Endothelial cell of umbilical vein (primary cell): ENCODE results near the gene PDLIM1.

Source experiments
- EZH2 ChIP-seq: IDR thresholded peaks from 2 replicates; pipeline ENCODE4 v1.6.1; 2012; ENCODE audit warnings: borderline replicate concordance, low read depth, mild to moderate bottlenecking, moderate library complexity, low read length, inconsistent platforms; ENCODE audit not compliant: severe bottlenecking
- FOS ChIP-seq: IDR thresholded peaks from 2 replicates; pipeline ENCODE4 v1.6.1; 2011; ENCODE audit warnings: mild to moderate bottlenecking, low read length, moderate library complexity, borderline replicate concordance; ENCODE audit not compliant: insufficient read depth
- JUN ChIP-seq: IDR thresholded peaks from 2 replicates; pipeline ENCODE4 v1.6.1; 2011; ENCODE audit warnings: borderline replicate concordance, low read depth; ENCODE audit not compliant: insufficient read length, insufficient read depth
- POLR2A ChIP-seq: IDR thresholded peaks from 2 replicates; pipeline ENCODE4 v1.6.1; 2012; ENCODE audit warnings: low read depth, mild to moderate bottlenecking, control low read depth, low read length
- POLR2AphosphoS5 ChIP-seq: IDR thresholded peaks from 2 replicates; pipeline ENCODE4 v1.6.1; 2012; ENCODE audit warnings: low read depth, mild to moderate bottlenecking, control low read depth, low read length, moderate library complexity; ENCODE audit not compliant: insufficient read depth
- TF ChIP-seq, protein P1 (sequence below), 2 donors: IDR thresholded peaks; 1 replicate in 1 of 2; 2 replicates in 1 of 2; pipeline ENCODE4 v1.5.1; 2011; ENCODE audit warnings: low read length in 2 of 2, mild to moderate bottlenecking in 2 of 2, moderate library complexity in 2 of 2, control low read depth in 1 of 2, inconsistent platforms in 1 of 2, low read depth in 1 of 2; ENCODE audit not compliant: insufficient read depth in 1 of 2; ENCODE audit errors: extremely low read depth in 1 of 2

DNA sequence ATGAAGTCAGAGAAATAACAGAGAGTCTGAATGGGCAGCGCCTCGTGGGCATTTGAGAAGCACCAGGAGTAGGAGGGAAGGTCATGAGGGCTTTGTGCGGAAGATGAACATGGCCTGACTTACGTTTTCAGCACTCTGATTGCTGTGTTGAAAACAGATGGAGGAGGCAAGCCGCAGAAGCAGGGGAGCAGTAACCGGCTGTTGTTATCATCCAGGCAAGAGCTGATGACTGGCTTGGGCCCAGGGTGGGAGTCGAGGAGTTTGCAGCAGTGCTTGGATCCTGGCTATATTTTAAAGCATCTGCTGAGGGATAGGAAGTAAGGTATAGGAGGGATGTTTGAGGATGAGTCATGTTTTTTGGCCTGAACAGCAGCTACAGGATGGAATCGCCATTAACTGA, 12.7 kb upstream of the PDLIM1 start:
- TF ChIP-seq, protein P1, sequence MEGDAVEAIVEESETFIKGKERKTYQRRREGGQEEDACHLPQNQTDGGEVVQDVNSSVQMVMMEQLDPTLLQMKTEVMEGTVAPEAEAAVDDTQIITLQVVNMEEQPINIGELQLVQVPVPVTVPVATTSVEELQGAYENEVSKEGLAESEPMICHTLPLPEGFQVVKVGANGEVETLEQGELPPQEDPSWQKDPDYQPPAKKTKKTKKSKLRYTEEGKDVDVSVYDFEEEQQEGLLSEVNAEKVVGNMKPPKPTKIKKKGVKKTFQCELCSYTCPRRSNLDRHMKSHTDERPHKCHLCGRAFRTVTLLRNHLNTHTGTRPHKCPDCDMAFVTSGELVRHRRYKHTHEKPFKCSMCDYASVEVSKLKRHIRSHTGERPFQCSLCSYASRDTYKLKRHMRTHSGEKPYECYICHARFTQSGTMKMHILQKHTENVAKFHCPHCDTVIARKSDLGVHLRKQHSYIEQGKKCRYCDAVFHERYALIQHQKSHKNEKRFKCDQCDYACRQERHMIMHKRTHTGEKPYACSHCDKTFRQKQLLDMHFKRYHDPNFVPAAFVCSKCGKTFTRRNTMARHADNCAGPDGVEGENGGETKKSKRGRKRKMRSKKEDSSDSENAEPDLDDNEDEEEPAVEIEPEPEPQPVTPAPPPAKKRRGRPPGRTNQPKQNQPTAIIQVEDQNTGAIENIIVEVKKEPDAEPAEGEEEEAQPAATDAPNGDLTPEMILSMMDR (IDR thresholded peaks at IDR 0.05; ENCODE audit: extremely low read depth in 1 of 2, insufficient read depth in 1 of 2, low read depth in 1 of 2, low read length in 2 of 2) = no peak
- TF ChIP-seq EZH2 (no peak), POLR2A (no peak), POLR2AphosphoS5 (no peak), JUN (peak; percentile 17), FOS (no peak)
